Fibroblast of lung (primary cell): ENCODE measurements around the gene ZNF513. TPM values are rescaled to one million over a fixed set of nuclear protein-coding genes. Genes with fewer than 3 reads are reported as not detected.

Experiments used
- DNase-seq, 2 donors: peaks; one replicate each; pipeline versions ENCODE4 v3.0.0 to v3.0.0-alpha.2; 2010; ENCODE audit warnings: low read depth in 2 of 2
- H2AFZ ChIP-seq: 2 replicates; pipeline ENCODE4 v1.5.1; 2012; ENCODE audit warnings: low read length, control low read depth, inconsistent platforms
- H3K27ac ChIP-seq: 2 replicates; pipeline ENCODE4 v1.5.1; 2011; ENCODE audit warnings: low read length, control low read depth; ENCODE audit not compliant: insufficient read depth
- H3K27me3 ChIP-seq: 2 replicates; pipeline ENCODE4 v1.5.1; 2011; ENCODE audit warnings: mild to moderate bottlenecking, low read length; ENCODE audit not compliant: control insufficient read depth, insufficient read depth
- H3K36me3 ChIP-seq: 2 replicates; pipeline ENCODE4 v1.5.1; 2011; ENCODE audit warnings: low read length; ENCODE audit not compliant: control insufficient read depth, insufficient read depth
- H3K4me1 ChIP-seq: 2 replicates; pipeline ENCODE4 v1.5.1; 2011; ENCODE audit warnings: low read length; ENCODE audit not compliant: control insufficient read depth, insufficient read depth; ENCODE audit errors: extremely low read depth
- H3K4me2 ChIP-seq: 2 replicates; pipeline ENCODE4 v1.5.1; 2011; ENCODE audit warnings: low read length, control low read depth; ENCODE audit not compliant: insufficient read depth; ENCODE audit errors: extremely low read depth
- H3K4me3 ChIP-seq, 4 experiments: fragments of 200-600 bp in 1 of 4; sonication (generic) in 1 of 4; replicated peaks in 1 of 4; 2 replicates each; pipeline ENCODE4 v1.5.1; 2011 to 2016; ENCODE audit warnings: low read length in 4 of 4, low read depth in 3 of 4, mild to moderate bottlenecking in 3 of 4, control low read depth in 2 of 4, inconsistent platforms in 1 of 4, mixed read lengths in 1 of 4; ENCODE audit not compliant: insufficient read depth in 1 of 4; ENCODE audit errors: control extremely low read depth in 1 of 4
- H3K79me2 ChIP-seq: 2 replicates; pipeline ENCODE4 v1.5.1; 2012; ENCODE audit warnings: mild to moderate bottlenecking, low read length, inconsistent platforms; ENCODE audit not compliant: control insufficient read depth, insufficient read depth
- H3K9ac ChIP-seq: 2 replicates; pipeline ENCODE4 v1.5.1; 2011; ENCODE audit warnings: mild to moderate bottlenecking, low read length, control low read depth; ENCODE audit not compliant: insufficient read depth
- H3K9me3 ChIP-seq: 2 replicates; pipeline ENCODE4 v1.5.1; 2012; ENCODE audit warnings: low read depth, low read length; ENCODE audit not compliant: control insufficient read depth, insufficient read depth
- H4K20me1 ChIP-seq: 2 replicates; pipeline ENCODE4 v1.5.1; 2011; ENCODE audit warnings: low read length; ENCODE audit not compliant: control insufficient read depth, insufficient read depth; ENCODE audit errors: extremely low read depth
- CTCF ChIP-seq, 2 donors: IDR thresholded peaks in 1 of 2; conservative IDR thresholded peaks in 1 of 2; 1 replicate in 1 of 2; 2 replicates in 1 of 2; pipeline ENCODE4 v1.5.1; 2011 to 2012; ENCODE audit warnings: low read length in 2 of 2, control low read depth in 1 of 2, inconsistent platforms in 1 of 2, low read depth in 1 of 2, mild to moderate bottlenecking in 1 of 2
- EZH2 ChIP-seq: IDR thresholded peaks from 2 replicates; pipeline ENCODE4 v1.5.1; 2012; ENCODE audit warnings: low read length, control low read depth, mild to moderate bottlenecking; ENCODE audit errors: missing control alignments
- polyA plus RNA-seq, 2 donors: library from polyadenylated mRNA; depleted of rRNA in 1 of 2; stranded (reverse) in 1 of 2; unstranded in 1 of 2; fragments of >200 nt; gene quantifications; 2 replicates each; pipeline ENCODE4 v1.2.1, GENCODE V29; 2011 to 2012; ENCODE audit warnings: missing spikeins in 1 of 2
- total RNA-seq: library from RNA; depleted of rRNA; stranded (reverse); fragments of >200 nt; gene quantifications from 2 replicates; pipeline ENCODE4 v1.2.1, GENCODE V29; 2014

Gene ZNF513
- total and polyA plus RNA-seq, 2 donors (not counting 1 experiment from before 2014, with no cell fraction given) = 7.0 to 8.4 TPM

- Histone ChIP-seq H2AFZ (peak within 1 kb of the TSS; percentile 95), H3K9ac (peak within 1 kb of the TSS; percentile 97), H3K36me3 (peaks cover 33% of the 10 kb centered on the region), H3K27ac (peak within 1 kb of the TSS; percentile 95), H3K4me3 (peak within 1 kb of the TSS; percentile 96 to 99 (median 97)), H3K4me2 (peak within 1 kb of the TSS; percentile 100), H4K20me1 (no peaks in the 10 kb centered on the region), H3K4me1 (peaks cover 14% of the 10 kb centered on the region), H3K27me3 (no peaks in the 10 kb centered on the region), H3K9me3 (no peaks in the 10 kb centered on the region), H3K79me2 (peaks cover 52% of the 10 kb centered on the region)
- DNase-seq = peak; percentile 99
- TF ChIP-seq EZH2 (no peak), CTCF (conservative IDR thresholded peaks at IDR 0.05 in 1 of 2, IDR thresholded peaks at IDR 0.05 in 1 of 2; ENCODE audit: low read depth in 1 of 2, low read length in 2 of 2) (peak; percentile 60 to 72)
Measured at GRCh38 chr2:27370026-27370815, 10.3 kb downstream of the ZNF513 start, which contains the start of the genes EIF2B4 and SNX17. TSS of gene EIF2B4 (minus strand) at chr2:27370338. CDS start at chr2:27370314, 24 bp downstream. TSS of gene SNX17 (plus strand) at chr2:27370616. CDS start at chr2:27370744, 128 bp downstream.

- Histone ChIP-seq H2AFZ (peak overlapping the region; percentile 95), H4K20me1 (no peaks in the 10 kb centered on the region), H3K79me2 (peaks cover 51% of the 10 kb centered on the region), H3K4me1 (peaks cover 14% of the 10 kb centered on the region), H3K4me2 (peak overlapping the region; percentile 100), H3K9ac (peak overlapping the region; percentile 96), H3K9me3 (no peaks in the 10 kb centered on the region), H3K27me3 (no peaks in the 10 kb centered on the region), H3K4me3 (peak overlapping the region; percentile 96 to 99 (median 97)), H3K36me3 (peaks cover 30% of the 10 kb centered on the region), H3K27ac (peak overlapping the region; percentile 95)
- peak; percentile 54 to 62 for DNase-seq
- TF ChIP-seq CTCF (conservative IDR thresholded peaks at IDR 0.05 in 1 of 2, IDR thresholded peaks at IDR 0.05 in 1 of 2; ENCODE audit: low read depth in 1 of 2, low read length in 2 of 2) (no peak), EZH2 (no peak)
Measured at GRCh38 chr2:27369471-27370025, 11.0 kb downstream of the ZNF513 start.

- TF ChIP-seq EZH2 = no peak
- no peak for TF ChIP-seq CTCF (conservative IDR thresholded peaks at IDR 0.05 in 1 of 2, IDR thresholded peaks at IDR 0.05 in 1 of 2; ENCODE audit: low read depth in 1 of 2, low read length in 2 of 2)
- Histone ChIP-seq H3K79me2 (peaks cover 10% of the 10 kb centered on the region), H3K9me3 (no peaks in the 10 kb centered on the region), H4K20me1 (no peaks in the 10 kb centered on the region), H3K4me1 (peaks cover 4% of the 10 kb centered on the region), H3K36me3 (peaks cover 24% of the 10 kb centered on the region), H3K4me2 (no peak overlapping the region), H3K4me3 (no peak overlapping the region), H3K27me3 (no peaks in the 10 kb centered on the region), H3K27ac (no peak overlapping the region), H2AFZ (no peak overlapping the region), H3K9ac (no peak overlapping the region)
- DNase-seq = no peak
Measured at GRCh38 chr2:27363933-27364332, 16.6 kb downstream of the ZNF513 start.
